Liver (tissue), 9 donors: ENCODE results near the gene DAD1. TPM values are rescaled to one million over a fixed set of nuclear protein-coding genes. Genes with fewer than 3 reads are reported as not detected.

ENCODE experiments used
- DNase-seq: peaks from one replicate; pipeline ENCODE4 v3.0.0-alpha.2; 2017; ENCODE audit warnings: low spot score
- H3K27ac ChIP-seq, 2 donors: one replicate each; pipeline ENCODE4 v1.7.0; 2013; ENCODE audit warnings: inconsistent platforms in 2 of 2, low read length in 2 of 2, control low read depth in 1 of 2, low read depth in 1 of 2, mild to moderate bottlenecking in 1 of 2
- H3K27me3 ChIP-seq, 4 donors: one replicate each; pipeline versions ENCODE4 v1.6.1 to v1.7.0; 2013; ENCODE audit warnings: low read length in 3 of 4, inconsistent platforms in 1 of 4, mild to moderate bottlenecking in 1 of 4, moderate library complexity in 1 of 4; ENCODE audit not compliant: control insufficient read depth in 4 of 4, insufficient read depth in 4 of 4
- H3K36me3 ChIP-seq, 4 donors: one replicate each; pipeline versions ENCODE4 v1.6.1 to v1.7.0; 2013; ENCODE audit warnings: low read length in 3 of 4, mild to moderate bottlenecking in 3 of 4, low read depth in 1 of 4, moderate library complexity in 1 of 4; ENCODE audit not compliant: control insufficient read depth in 4 of 4, insufficient read depth in 3 of 4
- H3K4me1 ChIP-seq, 4 donors: one replicate each; pipeline versions ENCODE4 v1.6.1 to v1.7.0; 2013; ENCODE audit warnings: low read length in 3 of 4, mild to moderate bottlenecking in 3 of 4, moderate library complexity in 1 of 4; ENCODE audit not compliant: control insufficient read depth in 4 of 4, insufficient read depth in 4 of 4
- H3K4me3 ChIP-seq, 3 donors: one replicate each; pipeline versions ENCODE4 v1.6.1 to v1.7.0; 2013; ENCODE audit warnings: low read length in 3 of 3, control low read depth in 1 of 3, low read depth in 1 of 3, mild to moderate bottlenecking in 1 of 3
- H3K9ac ChIP-seq, 2 donors: one replicate each; pipeline ENCODE4 v1.7.0; 2013; ENCODE audit warnings: low read length in 2 of 2, mild to moderate bottlenecking in 2 of 2, moderate library complexity in 2 of 2, control low read depth in 1 of 2, low read depth in 1 of 2
- H3K9me3 ChIP-seq, 4 donors: one replicate each; pipeline versions ENCODE4 v1.6.1 to v1.7.0; 2013; ENCODE audit warnings: low read length in 3 of 4; ENCODE audit not compliant: control insufficient read depth in 4 of 4
- ATF3 ChIP-seq: IDR thresholded peaks from 2 replicates; pipeline ENCODE4 v1.6.1; 2016; ENCODE audit warnings: antibody characterized with exemption
- EGR1 ChIP-seq, 2 donors: IDR thresholded peaks; 2 replicates each; pipeline ENCODE4 v1.6.1; 2016 to 2018; ENCODE audit warnings: antibody characterized with exemption in 2 of 2, low read depth in 2 of 2
- FOXA1 ChIP-seq: IDR thresholded peaks from 2 replicates; pipeline ENCODE4 v1.6.1; 2016; ENCODE audit warnings: antibody characterized with exemption
- FOXA2 ChIP-seq: IDR thresholded peaks from 2 replicates; pipeline ENCODE4 v1.6.1; 2016; ENCODE audit warnings: antibody characterized with exemption
- GABPA ChIP-seq, 2 donors: IDR thresholded peaks in 1 of 2; conservative IDR thresholded peaks in 1 of 2; 2 replicates each; pipeline ENCODE4 v1.6.1; 2016; ENCODE audit warnings: antibody characterized with exemption in 2 of 2, mild to moderate bottlenecking in 1 of 2, moderate library complexity in 1 of 2
- HNF4A ChIP-seq, 2 donors: conservative IDR thresholded peaks; 2 replicates each; pipeline ENCODE4 v1.6.1; 2016; ENCODE audit warnings: antibody characterized with exemption in 2 of 2, mild to moderate bottlenecking in 2 of 2
- HNF4G ChIP-seq: IDR thresholded peaks from 2 replicates; pipeline ENCODE4 v1.6.1; 2016; ENCODE audit warnings: antibody characterized with exemption
- JUND ChIP-seq, 2 donors: IDR thresholded peaks; 2 replicates each; pipeline ENCODE4 v1.6.1; 2016; ENCODE audit warnings: antibody characterized with exemption in 2 of 2
- NR2F2 ChIP-seq: IDR thresholded peaks from 2 replicates; pipeline ENCODE4 v1.6.1; 2016; ENCODE audit warnings: antibody characterized with exemption
- RAD21 ChIP-seq, 2 donors: IDR thresholded peaks; 2 replicates each; pipeline ENCODE4 v1.6.1; 2016; ENCODE audit warnings: antibody characterized with exemption in 2 of 2, mild to moderate bottlenecking in 2 of 2
- REST ChIP-seq: IDR thresholded peaks from 2 replicates; pipeline ENCODE4 v1.6.1; 2016; ENCODE audit warnings: antibody characterized with exemption, mild to moderate bottlenecking
- RXRA ChIP-seq, 2 donors: IDR thresholded peaks; 2 replicates each; pipeline ENCODE4 v1.6.1; 2017 to 2018; ENCODE audit warnings: antibody characterized with exemption in 2 of 2, mild to moderate bottlenecking in 1 of 2
- SP1 ChIP-seq: IDR thresholded peaks from 2 replicates; pipeline ENCODE4 v1.6.1; 2018; ENCODE audit warnings: antibody characterized with exemption, mild to moderate bottlenecking
- TAF1 ChIP-seq: conservative IDR thresholded peaks from 2 replicates; pipeline ENCODE4 v1.6.1; 2016; ENCODE audit warnings: antibody characterized with exemption, mild to moderate bottlenecking
- YY1 ChIP-seq: IDR thresholded peaks from 2 replicates; pipeline ENCODE4 v1.6.1; 2016; ENCODE audit warnings: antibody characterized with exemption, mild to moderate bottlenecking
- WGBS: extraction: QIAGEN DNeasy Blood & Tissue Kit; methylation state at CpG from one replicate; pipeline ENCODE4 v1.1.7; 2013; 5-methylcytosine and 5-hydroxymethylcytosine counted together
- polyA plus RNA-seq, 2 donors: library from polyadenylated mRNA; stranded (reverse) in 1 of 2; unstranded in 1 of 2; fragments of 200-250 nt in 1 of 2; fragments of >200 nt in 1 of 2; fragmentation: Nextera tagmentation in 1 of 2; extraction: Ambion mirVana in 1 of 2; gene quantifications; one replicate each; pipeline versions ENCODE4 v1.2.1 to v1.2.3, GENCODE V29; 2013 to 2015
- total RNA-seq, 2 donors: library from RNA; depleted of rRNA; stranded (reverse); fragments of >200 nt; gene quantifications; one replicate each; pipeline ENCODE4 v1.2.3, GENCODE V29; 2014
- TF ChIP-seq, protein P1 (sequence below): IDR thresholded peaks from 2 replicates; pipeline ENCODE4 v1.6.1; 2016; ENCODE audit warnings: antibody characterized with exemption
- TF ChIP-seq, protein P2 (sequence below): fragments of 150-350 bp; IDR thresholded peaks from 2 replicates; pipeline ENCODE4 v1.5.1; 2017; ENCODE audit warnings: improper control_type of control experiment, low read depth, low read length; ENCODE audit not compliant: missing input control
- TF ChIP-seq, protein P3 (sequence below): IDR thresholded peaks from 2 replicates; pipeline ENCODE4 v1.6.1; 2016; ENCODE audit warnings: antibody characterized with exemption
- donor health status: healthy.
- donor health status: healthy.
- donor health status: healthy.
- donor health status: healthy.
- donor health status: healthy.

The DAD1 gene
- total and polyA plus RNA-seq, 4 donors, result 142 to 254 (median 205) TPM

DNA sequence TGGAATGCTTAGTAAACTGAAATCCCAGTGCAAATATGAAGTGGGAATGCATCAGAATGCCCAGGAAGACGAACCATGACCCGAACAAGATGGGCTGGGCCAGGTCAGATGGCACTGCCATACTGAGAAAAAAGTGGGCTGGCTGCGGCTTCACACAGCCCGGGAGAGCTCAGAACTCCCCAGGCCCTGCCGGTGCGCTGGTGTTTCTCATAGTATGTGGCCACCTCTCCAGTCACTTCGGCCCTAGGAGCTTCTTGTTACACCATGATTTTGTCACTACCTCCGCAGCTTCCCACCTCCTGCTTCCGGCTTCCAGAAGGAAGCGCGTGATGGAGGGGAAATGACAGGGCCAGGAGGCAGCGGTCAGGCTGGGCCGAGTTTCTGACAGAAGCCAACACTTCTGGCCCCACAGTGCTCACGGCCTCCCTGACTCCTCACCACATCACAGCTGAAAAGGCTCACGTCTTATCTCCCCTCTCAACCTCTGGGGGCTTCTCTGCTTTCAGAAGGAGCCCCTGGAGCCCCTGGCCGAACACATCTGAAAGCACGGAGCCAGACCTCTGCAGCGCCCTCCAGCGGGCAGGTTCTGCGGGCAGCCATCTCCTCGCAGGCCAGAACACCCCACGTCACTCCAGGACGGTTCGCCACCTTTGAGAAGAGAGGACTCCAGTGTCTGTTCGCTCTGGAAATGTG, 30.7 kb downstream of the DAD1 start:
- DNase-seq, result no peak
- 77% methylated on average over 25 of the region's 25 CpGs for WGBS
- Histone ChIP-seq H3K27ac (peak overlapping the region in 1 of 2 donors; percentile 36), H3K9me3 (no peaks in the 10 kb centered on the region), H3K4me1 (peaks cover 5 to 22% (median 14%) of the 10 kb centered on the region in 4 donors), H3K4me3 (no peak overlapping the region), H3K27me3 (no peaks in the 10 kb centered on the region), H3K36me3 (no peaks in the 10 kb centered on the region), H3K9ac (no peak overlapping the region)
- TF ChIP-seq, protein P1, sequence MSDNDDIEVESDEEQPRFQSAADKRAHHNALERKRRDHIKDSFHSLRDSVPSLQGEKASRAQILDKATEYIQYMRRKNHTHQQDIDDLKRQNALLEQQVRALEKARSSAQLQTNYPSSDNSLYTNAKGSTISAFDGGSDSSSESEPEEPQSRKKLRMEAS, result no peak
- TF ChIP-seq RAD21 (IDR thresholded peaks at IDR 0.05) (no peak), HNF4A (conservative IDR thresholded peaks at IDR 0.05) (no peak), FOXA1 (no peak), ATF3 (no peak), EGR1 (IDR thresholded peaks at IDR 0.05; ENCODE audit: low read depth in 2 of 2) (no peak), FOXA2 (no peak), TAF1 (no peak), NR2F2 (no peak), JUND (IDR thresholded peaks at IDR 0.05) (no peak), GABPA (IDR thresholded peaks at IDR 0.05 in 1 of 2, conservative IDR thresholded peaks at IDR 0.05 in 1 of 2) (no peak), RXRA (IDR thresholded peaks at IDR 0.05) (no peak), REST (no peak), HNF4G (no peak), YY1 (no peak), SP1 (no peak)
- TF ChIP-seq, protein P2, sequence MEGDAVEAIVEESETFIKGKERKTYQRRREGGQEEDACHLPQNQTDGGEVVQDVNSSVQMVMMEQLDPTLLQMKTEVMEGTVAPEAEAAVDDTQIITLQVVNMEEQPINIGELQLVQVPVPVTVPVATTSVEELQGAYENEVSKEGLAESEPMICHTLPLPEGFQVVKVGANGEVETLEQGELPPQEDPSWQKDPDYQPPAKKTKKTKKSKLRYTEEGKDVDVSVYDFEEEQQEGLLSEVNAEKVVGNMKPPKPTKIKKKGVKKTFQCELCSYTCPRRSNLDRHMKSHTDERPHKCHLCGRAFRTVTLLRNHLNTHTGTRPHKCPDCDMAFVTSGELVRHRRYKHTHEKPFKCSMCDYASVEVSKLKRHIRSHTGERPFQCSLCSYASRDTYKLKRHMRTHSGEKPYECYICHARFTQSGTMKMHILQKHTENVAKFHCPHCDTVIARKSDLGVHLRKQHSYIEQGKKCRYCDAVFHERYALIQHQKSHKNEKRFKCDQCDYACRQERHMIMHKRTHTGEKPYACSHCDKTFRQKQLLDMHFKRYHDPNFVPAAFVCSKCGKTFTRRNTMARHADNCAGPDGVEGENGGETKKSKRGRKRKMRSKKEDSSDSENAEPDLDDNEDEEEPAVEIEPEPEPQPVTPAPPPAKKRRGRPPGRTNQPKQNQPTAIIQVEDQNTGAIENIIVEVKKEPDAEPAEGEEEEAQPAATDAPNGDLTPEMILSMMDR, result no peak
- TF ChIP-seq, protein P3, sequence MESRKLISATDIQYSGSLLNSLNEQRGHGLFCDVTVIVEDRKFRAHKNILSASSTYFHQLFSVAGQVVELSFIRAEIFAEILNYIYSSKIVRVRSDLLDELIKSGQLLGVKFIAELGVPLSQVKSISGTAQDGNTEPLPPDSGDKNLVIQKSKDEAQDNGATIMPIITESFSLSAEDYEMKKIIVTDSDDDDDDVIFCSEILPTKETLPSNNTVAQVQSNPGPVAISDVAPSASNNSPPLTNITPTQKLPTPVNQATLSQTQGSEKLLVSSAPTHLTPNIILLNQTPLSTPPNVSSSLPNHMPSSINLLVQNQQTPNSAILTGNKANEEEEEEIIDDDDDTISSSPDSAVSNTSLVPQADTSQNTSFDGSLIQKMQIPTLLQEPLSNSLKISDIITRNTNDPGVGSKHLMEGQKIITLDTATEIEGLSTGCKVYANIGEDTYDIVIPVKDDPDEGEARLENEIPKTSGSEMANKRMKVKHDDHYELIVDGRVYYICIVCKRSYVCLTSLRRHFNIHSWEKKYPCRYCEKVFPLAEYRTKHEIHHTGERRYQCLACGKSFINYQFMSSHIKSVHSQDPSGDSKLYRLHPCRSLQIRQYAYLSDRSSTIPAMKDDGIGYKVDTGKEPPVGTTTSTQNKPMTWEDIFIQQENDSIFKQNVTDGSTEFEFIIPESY, result no peak
